Endothelial cell of umbilical vein (primary cell): ENCODE results near the gene TBC1D16. TPM values are rescaled to one million over a fixed set of nuclear protein-coding genes. Genes with fewer than 3 reads are reported as not detected.

Experiments used
- BruUV-seq: library from RNA; stranded (reverse); fragments of 400-500 nt; replicated peaks from 2 replicates; lab custom pipeline; 2021; lab: Mats Ljungman, UMichigan
- CTCF ChIA-PET: fragments of 300-600, 350-600 bp; sonication (Branson Sonifier 250); formaldehyde crosslinking; loops from one replicate; lab custom pipeline; 2021; ENCODE audit warnings: antibody characterized with exemption, inconsistent platforms; lab: Charles Lee
- POLR2A ChIA-PET: fragments of 300-600, 350-600 bp; sonication (Branson Sonifier 250); formaldehyde crosslinking; loops from one replicate; lab custom pipeline; 2021; ENCODE audit warnings: antibody characterized with exemption, inconsistent platforms; lab: Charles Lee
- DNase-seq: peaks from one replicate; pipeline ENCODE4 v3.0.0-alpha.2; 2011; ENCODE audit warnings: low read depth, low spot score
- FAIRE-seq: peaks from 2 replicates; lab custom pipeline; 2011; peaks lifted over from hg19 to GRCh38; lab: Jason Lieb, UNC
- H2AFZ ChIP-seq: 2 replicates; pipeline ENCODE4 v1.6.0; 2012; ENCODE audit warnings: low read depth, low read length, control low read depth, inconsistent platforms
- H3K27ac ChIP-seq: 2 replicates; pipeline ENCODE4 v1.5.1; 2011; ENCODE audit warnings: low read depth, mild to moderate bottlenecking, control low read depth, low read length, moderate library complexity; ENCODE audit not compliant: insufficient read depth
- H3K27me3 ChIP-seq, 2 experiments: 2 replicates each; pipeline versions ENCODE4 v1.6.0 to v1.6.1; 2011; ENCODE audit warnings: low read length in 2 of 2, mixed read lengths in 1 of 2; ENCODE audit not compliant: control insufficient read depth in 2 of 2, insufficient read depth in 2 of 2
- H3K36me3 ChIP-seq, 2 experiments: 2 replicates in 1 of 2; 3 replicates in 1 of 2; pipeline ENCODE4 v1.5.1; 2011; ENCODE audit warnings: low read length in 2 of 2, mild to moderate bottlenecking in 1 of 2, moderate library complexity in 1 of 2; ENCODE audit not compliant: control insufficient read depth in 2 of 2, insufficient read depth in 2 of 2; ENCODE audit errors: extremely low read depth in 1 of 2
- H3K4me1 ChIP-seq: 3 replicates; pipeline ENCODE4 v1.5.1; 2011; ENCODE audit warnings: mild to moderate bottlenecking, low read length; ENCODE audit not compliant: control insufficient read depth, insufficient read depth; ENCODE audit errors: extremely low read depth
- H3K4me2 ChIP-seq: 2 replicates; pipeline ENCODE4 v1.6.1; 2011; ENCODE audit warnings: low read length, control low read depth, mixed read lengths; ENCODE audit not compliant: insufficient read depth
- H3K4me3 ChIP-seq, 3 experiments: fragments of 200-600 bp in 1 of 3; sonication (generic), shearing (Covaris generic) in 1 of 3; replicated peaks in 1 of 3; 2 replicates each; pipeline ENCODE4 v1.5.1; 2011 to 2016; ENCODE audit warnings: control low read depth in 3 of 3, low read length in 3 of 3, mild to moderate bottlenecking in 2 of 3, inconsistent platforms in 1 of 3, low read depth in 1 of 3, moderate library complexity in 1 of 3; ENCODE audit not compliant: insufficient read depth in 1 of 3
- H3K79me2 ChIP-seq: 2 replicates; pipeline ENCODE4 v1.6.0; 2012; ENCODE audit warnings: low read length, inconsistent platforms; ENCODE audit not compliant: control insufficient read depth, insufficient read depth
- H3K9ac ChIP-seq: replicated peaks from 2 replicates; pipeline ENCODE3; 2011; ENCODE audit warnings: low read length, control low read depth; ENCODE audit not compliant: insufficient read depth; ENCODE audit errors: extremely low read depth
- H3K9me1 ChIP-seq: replicated peaks from 3 replicates; pipeline ENCODE4 v1.6.0; 2011; ENCODE audit warnings: mild to moderate bottlenecking, low read length; ENCODE audit not compliant: control insufficient read depth, insufficient read depth; ENCODE audit errors: extremely low read depth
- H3K9me3 ChIP-seq: replicated peaks from 2 replicates; pipeline ENCODE4 v1.5.1; 2012; ENCODE audit warnings: low read length, inconsistent platforms; ENCODE audit not compliant: control insufficient read depth, insufficient read depth
- H4K20me1 ChIP-seq: replicated peaks from 2 replicates; pipeline ENCODE3; 2011; ENCODE audit warnings: mild to moderate bottlenecking, low read length; ENCODE audit not compliant: control insufficient read depth, insufficient read depth; ENCODE audit errors: extremely low read depth
- CTCF ChIP-seq, 2 donors: IDR thresholded peaks; 1 replicate in 1 of 2; 2 replicates in 1 of 2; pipeline ENCODE4 v1.5.1; 2011; ENCODE audit warnings: low read length in 2 of 2, mild to moderate bottlenecking in 2 of 2, moderate library complexity in 2 of 2, control low read depth in 1 of 2, inconsistent platforms in 1 of 2, low read depth in 1 of 2; ENCODE audit not compliant: insufficient read depth in 1 of 2; ENCODE audit errors: extremely low read depth in 1 of 2
- EZH2 ChIP-seq: IDR thresholded peaks from 2 replicates; pipeline ENCODE4 v1.6.1; 2012; ENCODE audit warnings: borderline replicate concordance, low read depth, mild to moderate bottlenecking, moderate library complexity, low read length, inconsistent platforms; ENCODE audit not compliant: severe bottlenecking
- FOS ChIP-seq: IDR thresholded peaks from 2 replicates; pipeline ENCODE4 v1.6.1; 2011; ENCODE audit warnings: mild to moderate bottlenecking, low read length, moderate library complexity, borderline replicate concordance; ENCODE audit not compliant: insufficient read depth
- GATA2 ChIP-seq: IDR thresholded peaks from 2 replicates; pipeline ENCODE4 v1.7.0; 2011; ENCODE audit warnings: low read depth, mild to moderate bottlenecking, moderate library complexity, mixed read lengths, low read length; ENCODE audit not compliant: insufficient read length, insufficient read depth
- JUN ChIP-seq: IDR thresholded peaks from 2 replicates; pipeline ENCODE4 v1.6.1; 2011; ENCODE audit warnings: borderline replicate concordance, low read depth; ENCODE audit not compliant: insufficient read length, insufficient read depth
- MAX ChIP-seq: IDR thresholded peaks from 2 replicates; pipeline ENCODE4 v1.6.1; 2011; ENCODE audit not compliant: insufficient read depth, insufficient read length
- MYC ChIP-seq: IDR thresholded peaks from one replicate; pipeline ENCODE4 v1.6.1; 2011; ENCODE audit warnings: mild to moderate bottlenecking, low read depth, low read length
- POLR2A ChIP-seq: IDR thresholded peaks from 2 replicates; pipeline ENCODE4 v1.6.1; 2012; ENCODE audit warnings: low read depth, mild to moderate bottlenecking, control low read depth, low read length
- POLR2AphosphoS5 ChIP-seq: IDR thresholded peaks from 2 replicates; pipeline ENCODE4 v1.6.1; 2012; ENCODE audit warnings: low read depth, mild to moderate bottlenecking, control low read depth, low read length, moderate library complexity; ENCODE audit not compliant: insufficient read depth
- dilution Hi-C: fragments of 300-500 bp; cut with MboI; formaldehyde crosslinking; loops from one replicate; pipeline ENCODE4 v1.15.0; 2019; ENCODE audit warnings: low sequenced_read_pairs; ENCODE audit not compliant: extremely low pct_ligation_motif_present
- intact Hi-C: fragments of 100-400 bp; cut with micrococcal nuclease; formaldehyde crosslinking; loops from one replicate; pipeline ENCODE4 v1.10.0; 2022
- polyA plus RNA-seq, 4 experiments: library from polyadenylated mRNA; depleted of rRNA in 3 of 4; stranded (reverse) in 3 of 4; unstranded in 1 of 4; fragments of >200 nt; gene quantifications; 2 replicates each; pipeline versions ENCODE4 v1.2.1 to v1.2.3, GENCODE V29; 2011 to 2012; ENCODE audit warnings: missing spikeins in 1 of 4
- total RNA-seq: library from RNA; stranded (reverse); gene quantifications from 2 replicates; pipeline ENCODE4 v1.2.3, GENCODE V29; 2021

TBC1D16 gene
- total and polyA plus RNA-seq, 2 donors (not counting 3 experiments of a cell fraction or from before 2014, with no cell fraction given), result 12.9 to 48.6 TPM

- intact Hi-C loops (loop anchor here (10.0 kb wide), 1 partner anchor 176 kb away; no protein-coding TSS in a partner anchor), dilution Hi-C loops (no loop called here)
- DNase-seq (no peak), FAIRE-seq (no peak)
- TF ChIP-seq EZH2 (no peak), CTCF (IDR thresholded peaks at IDR 0.05; ENCODE audit: extremely low read depth in 1 of 2, insufficient read depth in 1 of 2, low read depth in 1 of 2, low read length in 2 of 2) (no peak), JUN (no peak), MAX (no peak), POLR2AphosphoS5 (no peak), POLR2A (no peak), FOS (no peak), MYC (no peak), GATA2 (no peak)
- Histone ChIP-seq H3K36me3 (no peaks in the 10 kb centered on the region), H3K9ac (no peak overlapping the region), H3K4me3 (no peak overlapping the region), H3K4me1 (peaks cover 6% of the 10 kb centered on the region), H3K4me2 (no peak overlapping the region), H3K27ac (no peak overlapping the region), H4K20me1 (no peaks in the 10 kb centered on the region), H2AFZ (no peak overlapping the region), H3K9me1 (no peaks in the 10 kb centered on the region), H3K27me3 (no peaks in the 10 kb centered on the region), H3K9me3 (no peaks in the 10 kb centered on the region), H3K79me2 (no peaks in the 10 kb centered on the region)
- ChIA-PET CTCF (interaction anchor here (0.9 to 1.9 kb wide), 2 partner anchors 131 to 175 kb away, joined by 3 to 7 read pairs; no protein-coding TSS in a partner anchor), POLR2A (no interaction called here)
- no TSS peak for BruUV-seq
Observed at GRCh38 chr17:79920751-79921410, 114.8 kb downstream of the TBC1D16 start.
